ENCODE data around the gene MAP3K10. TPM values are rescaled to one million over a fixed set of nuclear protein-coding genes. Genes with fewer than 3 reads are reported as not detected.

The MAP3K10 gene
- polyA plus RNA-seq, 1 donor: 10.1 TPM

DNA sequence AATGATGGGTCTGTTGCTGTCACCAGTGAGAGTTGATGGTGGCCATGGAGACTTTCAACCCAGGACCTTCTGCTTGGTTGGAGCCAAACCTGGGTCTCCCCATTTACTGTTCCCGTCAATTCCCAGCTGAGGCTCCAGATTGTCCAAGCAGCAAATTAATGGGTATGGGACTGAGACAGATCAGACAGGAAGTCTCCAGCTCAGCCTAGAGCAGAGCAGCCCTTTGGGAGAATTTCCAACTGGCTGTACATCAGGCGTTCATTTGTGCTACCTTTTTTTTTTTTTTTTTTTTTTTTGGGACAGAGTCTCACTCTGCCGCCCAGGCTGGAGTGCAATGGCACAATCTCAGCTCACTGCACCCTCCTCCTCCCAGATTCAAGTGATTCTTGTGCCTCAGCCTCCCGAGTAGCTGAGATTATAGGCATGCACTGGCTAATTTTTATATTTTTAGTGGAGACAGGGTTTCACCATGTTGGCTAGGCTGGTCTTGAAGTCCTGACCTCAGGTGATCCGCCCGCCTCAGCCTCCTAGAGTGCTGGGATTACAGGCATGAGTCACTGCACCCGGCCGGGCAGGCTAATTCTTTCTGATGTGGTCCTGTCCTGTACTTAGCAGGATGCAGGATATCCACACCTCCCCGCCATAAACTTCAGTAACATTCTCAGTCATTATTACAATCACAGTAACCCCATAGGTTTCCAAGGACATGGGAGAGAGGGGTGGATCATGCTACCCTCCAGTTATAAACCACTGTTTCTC is 9.3 kb downstream of the MAP3K10 start:
- no peaks in the 10 kb centered on the region for H3K27me3 ChIP-seq (ENCODE audit: control insufficient read depth, insufficient read depth, low read length)
- no peak overlapping the region for H3K4me3 ChIP-seq (ENCODE audit: low read length)
- H3K36me3 ChIP-seq (ENCODE audit: control insufficient read depth, insufficient read depth, low read length): peaks cover 12% of the 10 kb centered on the region
- WGBS (ENCODE audit: insufficient coverage, low lambda C conversion rate): no CpG with 5 or more reads among the region's 9 CpGs
- no peaks in the 10 kb centered on the region for H3K4me1 ChIP-seq (ENCODE audit: control insufficient read depth, insufficient read depth, low read length)
- H3K27ac ChIP-seq (ENCODE audit: low read length): no peak overlapping the region
- no peak for DNase-seq
- H3K9me3 ChIP-seq (ENCODE audit: control insufficient read depth, low read depth, low read length): no peaks in the 10 kb centered on the region

DNA sequence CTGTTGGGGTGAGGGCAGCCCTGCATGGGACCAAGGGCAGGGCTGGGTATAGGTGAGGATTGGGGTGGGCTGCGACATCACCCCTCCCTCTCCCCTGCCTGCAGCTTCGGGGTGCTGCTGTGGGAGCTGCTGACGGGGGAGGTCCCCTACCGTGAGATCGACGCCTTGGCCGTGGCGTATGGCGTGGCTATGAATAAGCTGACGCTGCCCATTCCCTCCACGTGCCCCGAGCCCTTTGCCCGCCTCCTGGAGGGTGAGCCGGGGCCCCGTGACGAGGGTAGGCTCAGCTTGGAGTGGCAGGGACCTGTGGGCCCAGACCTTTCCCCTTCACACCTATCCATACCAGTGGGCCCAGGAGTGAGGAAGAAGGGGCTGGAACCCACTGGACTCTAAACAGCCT is 13.2 kb downstream of the MAP3K10 start:
- Histone ChIP-seq H3K4me1 (ENCODE audit: control insufficient read depth, insufficient read depth, low read length) (no peaks in the 10 kb centered on the region), H3K27me3 (ENCODE audit: control insufficient read depth, insufficient read depth, low read length) (no peaks in the 10 kb centered on the region), H3K36me3 (ENCODE audit: control insufficient read depth, insufficient read depth, low read length) (peaks cover 12% of the 10 kb centered on the region), H3K9me3 (ENCODE audit: control insufficient read depth, low read depth, low read length) (peaks cover 4% of the 10 kb centered on the region), H3K4me3 (ENCODE audit: low read length) (no peak overlapping the region), H3K27ac (ENCODE audit: low read length) (no peak overlapping the region)
- WGBS (ENCODE audit: insufficient coverage, low lambda C conversion rate): no CpG with 5 or more reads among the region's 16 CpGs
- no peak for DNase-seq

DNA sequence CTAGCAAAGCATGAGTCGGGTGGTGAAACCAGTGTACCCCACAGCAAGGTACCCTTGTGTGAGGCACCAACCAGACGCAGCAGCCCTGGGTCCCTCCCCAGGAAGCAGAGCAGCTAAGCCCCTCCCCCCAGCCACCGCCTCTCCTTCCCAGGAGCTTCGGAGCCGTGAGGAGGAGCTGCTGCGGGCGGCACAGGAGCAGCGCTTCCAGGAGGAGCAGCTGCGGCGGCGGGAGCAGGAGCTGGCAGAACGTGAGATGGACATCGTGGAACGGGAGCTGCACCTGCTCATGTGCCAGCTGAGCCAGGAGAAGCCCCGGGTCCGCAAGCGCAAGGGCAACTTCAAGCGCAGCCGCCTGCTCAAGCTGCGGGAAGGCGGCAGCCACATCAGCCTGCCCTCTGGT is 14.5 kb downstream of the MAP3K10 start:
- DNase-seq: no peak
- Histone ChIP-seq H3K4me1 (ENCODE audit: control insufficient read depth, insufficient read depth, low read length) (no peaks in the 10 kb centered on the region), H3K27me3 (ENCODE audit: control insufficient read depth, insufficient read depth, low read length) (no peaks in the 10 kb centered on the region), H3K4me3 (ENCODE audit: low read length) (no peak overlapping the region), H3K36me3 (ENCODE audit: control insufficient read depth, insufficient read depth, low read length) (peaks cover 14% of the 10 kb centered on the region), H3K27ac (ENCODE audit: low read length) (no peak overlapping the region), H3K9me3 (ENCODE audit: control insufficient read depth, low read depth, low read length) (peaks cover 4% of the 10 kb centered on the region)
- WGBS (ENCODE audit: insufficient coverage, low lambda C conversion rate): no CpG with 5 or more reads among the region's 21 CpGs

DNA sequence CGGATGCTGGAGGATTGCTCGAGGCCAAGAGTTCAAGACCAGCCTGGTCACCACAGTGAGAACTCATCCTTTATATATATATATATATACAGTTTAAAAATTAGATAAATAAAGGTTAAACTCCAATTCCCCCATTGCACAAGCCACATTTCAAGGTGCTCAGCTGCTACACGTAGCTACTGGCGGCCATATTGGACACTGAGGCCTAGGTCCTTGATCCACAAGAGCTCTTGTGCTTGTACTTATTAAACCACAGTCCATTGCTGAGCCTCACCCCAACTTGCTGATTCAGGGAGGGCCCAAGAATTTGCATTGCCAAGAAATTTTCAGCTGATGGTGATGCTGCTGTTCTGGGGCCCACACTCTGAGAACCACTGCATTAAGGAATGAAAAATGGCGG is 17.4 kb downstream of the MAP3K10 start:
- H3K4me1 ChIP-seq (ENCODE audit: control insufficient read depth, insufficient read depth, low read length): no peaks in the 10 kb centered on the region
- H3K4me3 ChIP-seq (ENCODE audit: low read length): no peak overlapping the region
- peaks cover 10% of the 10 kb centered on the region for H3K36me3 ChIP-seq (ENCODE audit: control insufficient read depth, insufficient read depth, low read length)
- no peak overlapping the region for H3K27ac ChIP-seq (ENCODE audit: low read length)
- no peak for DNase-seq
- no peaks in the 10 kb centered on the region for H3K27me3 ChIP-seq (ENCODE audit: control insufficient read depth, insufficient read depth, low read length)
- WGBS (ENCODE audit: insufficient coverage, low lambda C conversion rate): no CpG with 5 or more reads among the region's 5 CpGs
- H3K9me3 ChIP-seq (ENCODE audit: control insufficient read depth, low read depth, low read length): peaks cover 4% of the 10 kb centered on the region

DNA sequence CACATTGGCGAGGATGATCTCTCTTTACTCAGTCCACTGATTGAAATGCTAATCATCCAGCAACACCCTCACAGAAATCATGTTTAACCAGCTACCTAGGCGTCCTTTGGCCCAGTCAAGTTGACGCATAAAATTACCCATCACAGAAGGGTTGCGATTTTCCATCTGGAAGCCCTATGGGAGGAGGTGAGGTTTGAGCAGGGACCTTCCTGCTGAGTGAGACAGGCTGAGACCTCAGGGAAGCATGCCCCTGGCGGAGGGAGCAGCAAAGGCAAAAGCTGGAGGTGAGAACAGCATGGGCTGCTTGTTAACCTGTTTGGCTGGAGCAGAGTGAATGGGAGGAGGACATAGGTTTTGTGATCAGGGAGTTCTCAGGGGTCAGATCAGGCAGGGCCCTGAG is 19.7 kb downstream of the MAP3K10 start:
- H3K27me3 ChIP-seq (ENCODE audit: control insufficient read depth, insufficient read depth, low read length): peaks cover under 1% of the 10 kb centered on the region
- no peak for DNase-seq
- H3K4me3 ChIP-seq (ENCODE audit: low read length): no peak overlapping the region
- peaks cover under 1% of the 10 kb centered on the region for H3K9me3 ChIP-seq (ENCODE audit: control insufficient read depth, low read depth, low read length)
- H3K27ac ChIP-seq (ENCODE audit: low read length): no peak overlapping the region
- H3K4me1 ChIP-seq (ENCODE audit: control insufficient read depth, insufficient read depth, low read length): no peaks in the 10 kb centered on the region
- H3K36me3 ChIP-seq (ENCODE audit: control insufficient read depth, insufficient read depth, low read length): peaks cover 5% of the 10 kb centered on the region
- WGBS (ENCODE audit: insufficient coverage, low lambda C conversion rate): no CpG with 5 or more reads among the region's 5 CpGs

DNA sequence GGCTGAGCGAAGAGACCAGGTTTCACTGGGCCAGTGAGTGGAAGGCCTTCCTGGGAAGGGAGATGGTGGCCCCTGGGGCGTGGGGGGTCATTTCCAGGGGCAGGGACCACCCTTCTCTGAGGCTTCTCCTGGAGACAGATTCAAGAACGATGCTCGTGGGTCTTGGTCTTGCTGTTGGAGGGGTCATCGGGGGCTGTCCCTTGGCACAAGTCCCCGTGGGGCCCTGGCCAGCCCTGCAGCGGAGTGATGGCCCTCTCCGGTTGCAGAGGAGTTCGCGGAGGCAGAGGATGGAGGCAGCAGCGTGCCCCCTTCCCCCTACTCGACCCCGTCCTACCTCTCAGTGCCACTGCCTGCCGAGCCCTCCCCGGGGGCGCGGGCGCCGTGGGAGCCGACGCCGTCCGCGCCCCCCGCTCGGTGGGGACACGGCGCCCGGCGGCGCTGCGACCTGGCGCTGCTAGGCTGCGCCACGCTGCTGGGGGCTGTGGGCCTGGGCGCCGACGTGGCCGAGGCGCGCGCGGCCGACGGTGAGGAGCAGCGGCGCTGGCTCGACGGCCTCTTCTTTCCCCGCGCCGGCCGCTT is 22.1 kb downstream of the MAP3K10 start:
- DNase-seq: no peak
- Histone ChIP-seq H3K27me3 (ENCODE audit: control insufficient read depth, insufficient read depth, low read length) (peaks cover 20% of the 10 kb centered on the region), H3K9me3 (ENCODE audit: control insufficient read depth, low read depth, low read length) (peaks cover 6% of the 10 kb centered on the region), H3K36me3 (ENCODE audit: control insufficient read depth, insufficient read depth, low read length) (peaks cover 5% of the 10 kb centered on the region), H3K4me3 (ENCODE audit: low read length) (no peak overlapping the region), H3K4me1 (ENCODE audit: control insufficient read depth, insufficient read depth, low read length) (peaks cover 12% of the 10 kb centered on the region), H3K27ac (ENCODE audit: low read length) (no peak overlapping the region)
- WGBS (ENCODE audit: insufficient coverage, low lambda C conversion rate): no CpG with 5 or more reads among the region's 53 CpGs

DNA sequence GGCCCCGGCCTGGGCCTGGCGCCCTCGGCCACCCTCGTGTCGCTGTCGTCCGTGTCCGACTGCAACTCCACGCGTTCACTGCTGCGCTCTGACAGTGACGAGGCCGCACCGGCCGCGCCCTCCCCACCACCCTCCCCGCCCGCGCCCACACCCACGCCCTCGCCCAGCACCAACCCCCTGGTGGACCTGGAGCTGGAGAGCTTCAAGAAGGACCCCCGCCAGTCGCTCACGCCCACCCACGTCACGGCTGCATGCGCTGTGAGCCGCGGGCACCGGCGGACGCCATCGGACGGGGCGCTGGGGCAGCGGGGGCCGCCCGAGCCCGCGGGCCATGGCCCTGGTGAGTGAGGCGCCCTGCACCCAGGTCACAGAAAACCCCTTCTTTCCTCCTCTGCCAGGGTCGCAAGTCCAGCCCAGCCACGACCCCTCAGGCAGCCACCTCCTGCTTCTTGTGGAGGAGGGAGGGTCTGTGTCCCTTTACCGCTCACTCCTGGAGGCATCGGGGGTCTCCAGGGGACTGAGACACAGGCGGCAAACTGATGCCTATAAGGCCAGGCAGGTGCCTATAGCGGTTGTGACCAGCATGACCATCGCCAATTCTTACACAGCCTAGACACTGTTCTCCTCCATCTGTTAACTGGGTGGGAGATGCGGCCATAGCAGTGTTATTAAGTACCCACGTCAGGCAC is 22.8 kb downstream of the MAP3K10 start:
- H3K9me3 ChIP-seq (ENCODE audit: control insufficient read depth, low read depth, low read length): peaks cover 6% of the 10 kb centered on the region
- H3K27ac ChIP-seq (ENCODE audit: low read length): no peak overlapping the region
- peaks cover 12% of the 10 kb centered on the region for H3K4me1 ChIP-seq (ENCODE audit: control insufficient read depth, insufficient read depth, low read length)
- WGBS (ENCODE audit: insufficient coverage, low lambda C conversion rate): no CpG with 5 or more reads among the region's 50 CpGs
- H3K36me3 ChIP-seq (ENCODE audit: control insufficient read depth, insufficient read depth, low read length): peaks cover 5% of the 10 kb centered on the region
- peak in 1 of 2 donors; percentile 2 for DNase-seq
- peaks cover 26% of the 10 kb centered on the region for H3K27me3 ChIP-seq (ENCODE audit: control insufficient read depth, insufficient read depth, low read length)
- H3K4me3 ChIP-seq (ENCODE audit: low read length): no peak overlapping the region

DNA sequence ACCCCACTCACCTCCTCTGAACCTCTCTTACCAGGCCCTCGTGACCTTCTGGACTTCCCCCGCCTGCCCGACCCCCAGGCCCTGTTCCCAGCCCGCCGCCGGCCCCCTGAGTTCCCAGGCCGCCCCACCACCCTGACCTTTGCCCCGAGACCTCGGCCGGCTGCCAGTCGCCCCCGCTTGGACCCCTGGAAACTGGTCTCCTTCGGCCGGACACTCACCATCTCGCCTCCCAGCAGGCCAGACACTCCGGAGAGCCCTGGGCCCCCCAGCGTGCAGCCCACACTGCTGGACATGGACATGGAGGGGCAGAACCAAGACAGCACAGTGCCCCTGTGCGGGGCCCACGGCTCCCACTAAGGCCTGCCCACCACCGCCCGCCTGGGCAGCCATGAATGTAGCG is 23.7 kb downstream of the MAP3K10 start:
- Histone ChIP-seq H3K36me3 (ENCODE audit: control insufficient read depth, insufficient read depth, low read length) (peaks cover 5% of the 10 kb centered on the region), H3K9me3 (ENCODE audit: control insufficient read depth, low read depth, low read length) (peaks cover 6% of the 10 kb centered on the region), H3K4me3 (ENCODE audit: low read length) (no peak overlapping the region), H3K4me1 (ENCODE audit: control insufficient read depth, insufficient read depth, low read length) (peaks cover 18% of the 10 kb centered on the region), H3K27me3 (ENCODE audit: control insufficient read depth, insufficient read depth, low read length) (peaks cover 34% of the 10 kb centered on the region), H3K27ac (ENCODE audit: low read length) (no peak overlapping the region)
- DNase-seq: no peak
- no CpG with 5 or more reads among the region's 22 CpGs for WGBS (ENCODE audit: insufficient coverage, low lambda C conversion rate)

DNA sequence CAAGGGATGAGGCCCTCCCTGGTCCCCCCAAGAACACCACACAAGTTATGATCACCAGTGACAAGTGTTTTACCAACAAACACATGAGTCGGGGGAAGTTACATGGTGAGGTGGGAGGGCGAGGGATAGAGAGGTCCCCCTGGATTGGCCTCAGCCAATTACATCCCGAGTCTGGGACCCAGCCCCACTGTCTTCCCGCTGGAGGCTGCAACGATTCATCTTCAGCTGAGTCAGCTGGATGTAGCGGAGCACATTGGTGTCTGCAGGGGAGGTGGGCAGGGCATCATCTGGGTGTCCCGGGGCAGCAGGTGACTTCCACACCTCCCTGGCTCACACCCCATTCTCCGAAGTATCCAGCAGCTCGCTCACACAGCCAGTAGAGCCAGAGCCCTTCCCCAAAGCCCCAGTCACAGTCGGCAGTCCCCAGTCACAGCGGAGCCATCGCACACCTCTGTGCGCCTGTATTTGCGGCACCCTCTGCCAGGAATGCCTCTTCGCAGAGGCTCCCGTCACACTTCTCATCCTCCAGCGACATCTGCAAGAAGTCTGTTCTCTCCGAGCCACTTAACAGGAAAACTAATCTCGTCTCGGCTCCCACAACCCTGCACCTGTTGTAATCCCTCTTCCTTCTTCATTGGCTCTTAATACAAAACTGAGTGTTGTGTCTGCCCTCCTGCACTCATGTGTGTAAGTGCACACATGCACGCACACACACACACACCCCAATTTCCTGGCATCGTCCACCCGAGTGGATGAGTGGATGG is 25.0 kb downstream of the MAP3K10 start:
- DNase-seq: no peak
- H3K4me1 ChIP-seq (ENCODE audit: control insufficient read depth, insufficient read depth, low read length): peaks cover 18% of the 10 kb centered on the region
- WGBS (ENCODE audit: insufficient coverage, low lambda C conversion rate): 50% methylated on average over 2 of the region's 23 CpGs
- peaks cover 6% of the 10 kb centered on the region for H3K9me3 ChIP-seq (ENCODE audit: control insufficient read depth, low read depth, low read length)
- H3K36me3 ChIP-seq (ENCODE audit: control insufficient read depth, insufficient read depth, low read length): no peaks in the 10 kb centered on the region
- no peak overlapping the region for H3K4me3 ChIP-seq (ENCODE audit: low read length)
- peaks cover 42% of the 10 kb centered on the region for H3K27me3 ChIP-seq (ENCODE audit: control insufficient read depth, insufficient read depth, low read length)
- no peak overlapping the region for H3K27ac ChIP-seq (ENCODE audit: low read length)

DNA sequence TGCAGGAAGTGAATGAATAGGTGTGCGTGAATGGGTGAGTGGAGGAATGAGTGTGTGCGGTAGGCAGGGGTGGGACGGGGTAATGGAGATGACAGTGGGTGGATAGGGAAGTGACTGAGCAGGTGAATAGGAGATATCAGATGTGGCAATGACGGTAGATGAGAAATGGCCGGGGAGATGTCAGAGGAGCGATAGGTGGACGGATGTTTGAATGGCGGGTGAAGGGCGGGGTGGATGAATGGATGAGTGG is 25.5 kb downstream of the MAP3K10 start:
- peaks cover 45% of the 10 kb centered on the region for H3K27me3 ChIP-seq (ENCODE audit: control insufficient read depth, insufficient read depth, low read length)
- peaks cover 6% of the 10 kb centered on the region for H3K9me3 ChIP-seq (ENCODE audit: control insufficient read depth, low read depth, low read length)
- no peak for DNase-seq
- H3K4me1 ChIP-seq (ENCODE audit: control insufficient read depth, insufficient read depth, low read length): peaks cover 18% of the 10 kb centered on the region
- H3K36me3 ChIP-seq (ENCODE audit: control insufficient read depth, insufficient read depth, low read length): no peaks in the 10 kb centered on the region
- H3K27ac ChIP-seq (ENCODE audit: low read length): no peak overlapping the region
- no CpG with 5 or more reads among the region's 9 CpGs for WGBS (ENCODE audit: insufficient coverage, low lambda C conversion rate)
- H3K4me3 ChIP-seq (ENCODE audit: low read length): peak overlapping the region; percentile 30

All from large intestine (tissue), 3 donors.